GM12878 (cell line): Measurements from ENCODE around the gene PI4K2A. TPM values are rescaled to one million over a fixed set of nuclear protein-coding genes. Genes with fewer than 3 reads are reported as not detected.

Experiments
- ATAC-seq: fragments of 200-7000 bp; cut with Tn5 transposase; 3 replicates; pipeline ENCODE4 v1.9.1; 2020; ENCODE audit warnings: mild to moderate bottlenecking, moderate library complexity
- BruUV-seq: library from RNA; stranded (reverse); fragments of 400-500 nt; replicated peaks from 2 replicates; lab custom pipeline; 2021; lab: Mats Ljungman, UMichigan
- CTCF ChIA-PET: fragments of 300-600 bp; sonication (Branson Sonifier 250); formaldehyde crosslinking; extraction: SDS; loops from one replicate; lab custom pipeline; 2021; ENCODE audit warnings: inconsistent platforms; lab: Yijun Ruan, JAX
- POLR2A ChIA-PET: fragments of 350-600 bp; formaldehyde crosslinking; extraction: SDS; loops from one replicate; lab custom pipeline; 2021; ENCODE audit warnings: inconsistent platforms; lab: Charles Lee
- RAD21 ChIA-PET: fragments of 300-600 bp; sonication (Branson Sonifier 250); formaldehyde crosslinking; loops from one replicate; lab custom pipeline; 2023; ENCODE audit warnings: antibody characterized with exemption; ENCODE audit not compliant: unreplicated experiment; lab: Charles Lee
- SMC1A ChIA-PET: fragments of 300-600 bp; sonication (Branson Sonifier 250); formaldehyde crosslinking; loops from one replicate; lab custom pipeline; 2023; ENCODE audit not compliant: unreplicated experiment, uncharacterized antibody; lab: Charles Lee
- DNase-seq: peaks from one replicate; pipeline ENCODE4 v3.0.0-alpha.2; 2011; ENCODE audit warnings: low read depth, low spot score
- FAIRE-seq: peaks from 3 replicates; lab custom pipeline; 2011; peaks lifted over from hg19 to GRCh38; lab: Jason Lieb, UNC
- H2AFZ ChIP-seq: 2 replicates; pipeline ENCODE4 v1.6.0; 2011; ENCODE audit warnings: low read depth, low read length, control low read depth; ENCODE audit not compliant: control insufficient read depth
- H3K27ac ChIP-seq: 2 replicates; pipeline ENCODE4 v1.5.1; 2011; ENCODE audit warnings: control low read depth; ENCODE audit not compliant: control insufficient read depth, insufficient read depth
- H3K27me3 ChIP-seq, 2 experiments: replicated peaks in 1 of 2; 2 replicates each; pipeline versions ENCODE4 v1.6.0 to v1.6.1; 2011; ENCODE audit warnings: low read length in 1 of 2; ENCODE audit not compliant: control insufficient read depth in 2 of 2, insufficient read depth in 2 of 2
- H3K36me3 ChIP-seq, 2 experiments: 2 replicates each; pipeline ENCODE4 v1.5.1; 2011; ENCODE audit warnings: low read length in 1 of 2; ENCODE audit not compliant: control insufficient read depth in 2 of 2, insufficient read depth in 2 of 2
- H3K4me1 ChIP-seq: 2 replicates; pipeline ENCODE4 v1.6.1; 2011; ENCODE audit warnings: mild to moderate bottlenecking, low read length, moderate library complexity, mixed read lengths; ENCODE audit not compliant: control insufficient read depth, insufficient read depth
- H3K4me2 ChIP-seq: 2 replicates; pipeline ENCODE4 v1.6.0; 2011; ENCODE audit warnings: control low read depth; ENCODE audit not compliant: control insufficient read depth, insufficient read depth
- H3K4me3 ChIP-seq: fragments of 200-600 bp; sonication (generic); 2 replicates; pipeline ENCODE4 v1.5.1; 2016
- H3K79me2 ChIP-seq: 2 replicates; pipeline ENCODE4 v1.6.0; 2011; ENCODE audit warnings: low read length; ENCODE audit not compliant: control insufficient read depth, insufficient read depth
- H3K9ac ChIP-seq: 2 replicates; pipeline ENCODE4 v1.8.0; 2011; ENCODE audit warnings: low read length, control low read depth, mixed read lengths; ENCODE audit not compliant: control insufficient read depth, insufficient read depth
- H3K9me3 ChIP-seq: replicated peaks from 3 replicates; pipeline ENCODE4 v1.5.1; 2011; ENCODE audit warnings: mild to moderate bottlenecking, low read length; ENCODE audit not compliant: control insufficient read depth, insufficient read depth
- H4K20me1 ChIP-seq: 2 replicates; pipeline ENCODE4 v1.6.0; 2011; ENCODE audit not compliant: control insufficient read depth, insufficient read depth
- BHLHE40 ChIP-seq, 2 experiments: fragments of 450-650 bp in 1 of 2; IDR thresholded peaks; 2 replicates each; pipeline ENCODE4 v1.6.1; 2011 to 2017; ENCODE audit warnings: low read depth in 2 of 2, borderline replicate concordance in 1 of 2, improper control_type of control experiment in 1 of 2, low read length in 1 of 2, mild to moderate bottlenecking in 1 of 2
- CBX3 ChIP-seq: fragments of 200-600 bp; sonication (generic); IDR thresholded peaks from 2 replicates; pipeline ENCODE4 v1.6.1; 2016; ENCODE audit warnings: low read depth, borderline replicate concordance
- CEBPB ChIP-seq, 2 experiments: fragments of 150-350 bp in 1 of 2; IDR thresholded peaks; 2 replicates each; pipeline ENCODE4 v1.6.1; 2012 to 2014; ENCODE audit warnings: low read depth in 2 of 2, low read length in 2 of 2, borderline replicate concordance in 1 of 2, inconsistent platforms in 1 of 2
- HDAC2 ChIP-seq: fragments of 200-600 bp; sonication (generic); IDR thresholded peaks from 2 replicates; pipeline ENCODE4 v1.6.1; 2017
- IKZF2 ChIP-seq, 2 experiments: fragments of 450-650 bp; IDR thresholded peaks; 2 replicates each; pipeline ENCODE4 v1.6.1; 2017; ENCODE audit warnings: mild to moderate bottlenecking in 2 of 2, moderate library complexity in 2 of 2
- MYB ChIP-seq: fragments of 150-350 bp; IDR thresholded peaks from 2 replicates; pipeline ENCODE4 v1.6.1; 2014; ENCODE audit warnings: mild to moderate bottlenecking, low read depth, low read length, borderline replicate concordance
- POLR2AphosphoS2 ChIP-seq: IDR thresholded peaks from 2 replicates; pipeline ENCODE4 v1.6.1; 2011; ENCODE audit warnings: low read depth, mild to moderate bottlenecking, low read length, improper control_type of control experiment, moderate library complexity
- RB1 ChIP-seq: fragments of 450-650 bp; formaldehyde crosslinking; IDR thresholded peaks from 2 replicates; pipeline ENCODE4 v1.6.1; 2017; ENCODE audit warnings: mild to moderate bottlenecking, borderline replicate concordance
- SIX5 ChIP-seq: IDR thresholded peaks from 2 replicates; pipeline ENCODE4 v1.6.1; 2011; ENCODE audit warnings: mild to moderate bottlenecking, low read depth, low read length, moderate library complexity; ENCODE audit not compliant: severe bottlenecking
- SMC3 ChIP-seq: IDR thresholded peaks from 2 replicates; pipeline ENCODE4 v1.6.1; 2011; ENCODE audit warnings: low read length, improper control_type of control experiment, borderline replicate concordance
- SP1 ChIP-seq: IDR thresholded peaks from one replicate; pipeline ENCODE4 v1.6.1; 2011; ENCODE audit warnings: low read depth, low read length
- TAF1 ChIP-seq: IDR thresholded peaks from 2 replicates; pipeline ENCODE4 v1.6.1; 2011; ENCODE audit warnings: mild to moderate bottlenecking, low read depth, low read length, borderline replicate concordance
- WGBS: methylation state at CpG from one replicate; pipeline ENCODE4 v1.1.6; 2016; ENCODE audit warnings: low lambda C conversion rate; ENCODE audit not compliant: insufficient replicate concordance, insufficient coverage; ENCODE audit errors: missing lambda C conversion rate; 5-methylcytosine and 5-hydroxymethylcytosine counted together
- in situ Hi-C: fragments of 300-500 bp; cut with MboI; formaldehyde crosslinking; loops from 9 replicates; pipeline ENCODE4 v1.14.3; 2018; ENCODE audit warnings: mixed read lengths
- intact Hi-C: fragments of 100-400 bp; cut with micrococcal nuclease; formaldehyde crosslinking; loops from one replicate; pipeline ENCODE4 v1.14.2; 2022; ENCODE audit not compliant: unreplicated experiment
- polyA plus RNA-seq, 11 experiments: library from polyadenylated mRNA; depleted of rRNA in 4 of 11; unstranded in 6 of 11; stranded (reverse) in 5 of 11; fragments of >200 nt; fragmentation: Nextera tagmentation in 4 of 11; fragmentation: Illumina TruSeq in 1 of 11; extraction: Ambion mirVana in 4 of 11; extraction: Trizol in 1 of 11; gene quantifications; 1 replicate in 1 of 11; 2 replicates in 10 of 11; pipeline versions ENCODE4 v1.2.1 to v1.2.3, GENCODE V29; 2011 to 2016; ENCODE audit warnings: inconsistent platforms in 2 of 11, missing spikeins in 2 of 11, low read depth in 1 of 11
- total RNA-seq, 4 experiments: library from RNA; depleted of rRNA in 3 of 4; stranded (reverse); fragments of >200 nt in 3 of 4; fragmentation: Illumina TruSeq in 1 of 4; extraction: Trizol in 1 of 4; gene quantifications; 2 replicates each; pipeline versions ENCODE4 v1.2.1 to v1.2.3, GENCODE V29; 2013 to 2021
- TF ChIP-seq, protein P1 (sequence below): IDR thresholded peaks from 2 replicates; pipeline ENCODE4 v1.6.1; 2012; ENCODE audit warnings: mild to moderate bottlenecking, low read depth, low read length
- TF ChIP-seq, protein P2 (sequence below): fragments of 150-350 bp; IDR thresholded peaks from 2 replicates; pipeline ENCODE4 v1.6.1; 2016; ENCODE audit warnings: low read depth, low read length
- TF ChIP-seq, protein P3 (sequence below): fragments of 450-650 bp; IDR thresholded peaks from 2 replicates; pipeline ENCODE4 v1.6.1; 2018; ENCODE audit warnings: borderline replicate concordance, mild to moderate bottlenecking; ENCODE audit not compliant: partially characterized antibody

PI4K2A gene
- total and polyA plus RNA-seq, 10 of the 15 experiments (the other 5 are each of a cell fraction or from before 2014, with no cell fraction given) = 1.5 to 14.5 (median 10.0) TPM

DNA sequence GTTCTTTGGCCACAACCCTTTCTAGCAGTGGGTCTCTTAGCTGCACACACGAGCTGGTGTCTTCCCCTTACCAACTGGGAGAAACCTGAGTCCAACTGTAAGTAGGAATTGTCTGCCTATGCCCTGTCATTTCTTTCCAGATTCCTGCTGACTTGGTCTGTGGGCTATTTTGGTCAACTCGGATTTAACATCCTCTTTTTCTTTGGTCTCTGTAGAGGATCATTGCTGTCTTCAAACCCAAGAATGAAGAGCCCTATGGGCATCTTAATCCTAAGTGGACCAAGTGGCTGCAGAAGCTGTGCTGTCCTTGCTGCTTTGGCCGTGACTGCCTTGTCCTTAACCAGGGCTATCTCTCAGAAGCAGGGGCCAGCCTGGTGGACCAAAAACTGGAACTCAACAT, 10.3 kb downstream of the PI4K2A start:
- CTCF ChIA-PET = no interaction called here
- Histone ChIP-seq H4K20me1 (no peaks in the 10 kb centered on the region), H3K9ac (no peak overlapping the region), H2AFZ (no peak overlapping the region), H3K27me3 (no peaks in the 10 kb centered on the region), H3K4me3 (no peak overlapping the region), H3K79me2 (peaks cover 5% of the 10 kb centered on the region), H3K27ac (no peak overlapping the region), H3K4me1 (peaks cover 7% of the 10 kb centered on the region)
- intact Hi-C loops = no loop called here
- no TSS peak for BruUV-seq
- POLR2A ChIA-PET = interaction anchor here (1.0 kb wide), 1 partner anchor 12 kb away, joined by 3 read pairs; no protein-coding TSS in a partner anchor
- ATAC-seq (no peak), DNase-seq (no peak)
- TF ChIP-seq MYB (no peak), SIX5 (no peak), SP1 (no peak), IKZF2 (IDR thresholded peaks at IDR 0.05) (no peak), POLR2AphosphoS2 (no peak), CEBPB (IDR thresholded peaks at IDR 0.05; ENCODE audit: borderline replicate concordance in 1 of 2, low read depth in 2 of 2, low read length in 2 of 2) (no peak), RB1 (no peak), HDAC2 (no peak), BHLHE40 (IDR thresholded peaks at IDR 0.05; ENCODE audit: borderline replicate concordance in 1 of 2, low read depth in 2 of 2, low read length in 1 of 2) (no peak), SMC3 (no peak), TAF1 (no peak), CBX3 (no peak)
- TF ChIP-seq, protein P1, sequence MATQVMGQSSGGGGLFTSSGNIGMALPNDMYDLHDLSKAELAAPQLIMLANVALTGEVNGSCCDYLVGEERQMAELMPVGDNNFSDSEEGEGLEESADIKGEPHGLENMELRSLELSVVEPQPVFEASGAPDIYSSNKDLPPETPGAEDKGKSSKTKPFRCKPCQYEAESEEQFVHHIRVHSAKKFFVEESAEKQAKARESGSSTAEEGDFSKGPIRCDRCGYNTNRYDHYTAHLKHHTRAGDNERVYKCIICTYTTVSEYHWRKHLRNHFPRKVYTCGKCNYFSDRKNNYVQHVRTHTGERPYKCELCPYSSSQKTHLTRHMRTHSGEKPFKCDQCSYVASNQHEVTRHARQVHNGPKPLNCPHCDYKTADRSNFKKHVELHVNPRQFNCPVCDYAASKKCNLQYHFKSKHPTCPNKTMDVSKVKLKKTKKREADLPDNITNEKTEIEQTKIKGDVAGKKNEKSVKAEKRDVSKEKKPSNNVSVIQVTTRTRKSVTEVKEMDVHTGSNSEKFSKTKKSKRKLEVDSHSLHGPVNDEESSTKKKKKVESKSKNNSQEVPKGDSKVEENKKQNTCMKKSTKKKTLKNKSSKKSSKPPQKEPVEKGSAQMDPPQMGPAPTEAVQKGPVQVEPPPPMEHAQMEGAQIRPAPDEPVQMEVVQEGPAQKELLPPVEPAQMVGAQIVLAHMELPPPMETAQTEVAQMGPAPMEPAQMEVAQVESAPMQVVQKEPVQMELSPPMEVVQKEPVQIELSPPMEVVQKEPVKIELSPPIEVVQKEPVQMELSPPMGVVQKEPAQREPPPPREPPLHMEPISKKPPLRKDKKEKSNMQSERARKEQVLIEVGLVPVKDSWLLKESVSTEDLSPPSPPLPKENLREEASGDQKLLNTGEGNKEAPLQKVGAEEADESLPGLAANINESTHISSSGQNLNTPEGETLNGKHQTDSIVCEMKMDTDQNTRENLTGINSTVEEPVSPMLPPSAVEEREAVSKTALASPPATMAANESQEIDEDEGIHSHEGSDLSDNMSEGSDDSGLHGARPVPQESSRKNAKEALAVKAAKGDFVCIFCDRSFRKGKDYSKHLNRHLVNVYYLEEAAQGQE = no peak
- TF ChIP-seq, protein P2, sequence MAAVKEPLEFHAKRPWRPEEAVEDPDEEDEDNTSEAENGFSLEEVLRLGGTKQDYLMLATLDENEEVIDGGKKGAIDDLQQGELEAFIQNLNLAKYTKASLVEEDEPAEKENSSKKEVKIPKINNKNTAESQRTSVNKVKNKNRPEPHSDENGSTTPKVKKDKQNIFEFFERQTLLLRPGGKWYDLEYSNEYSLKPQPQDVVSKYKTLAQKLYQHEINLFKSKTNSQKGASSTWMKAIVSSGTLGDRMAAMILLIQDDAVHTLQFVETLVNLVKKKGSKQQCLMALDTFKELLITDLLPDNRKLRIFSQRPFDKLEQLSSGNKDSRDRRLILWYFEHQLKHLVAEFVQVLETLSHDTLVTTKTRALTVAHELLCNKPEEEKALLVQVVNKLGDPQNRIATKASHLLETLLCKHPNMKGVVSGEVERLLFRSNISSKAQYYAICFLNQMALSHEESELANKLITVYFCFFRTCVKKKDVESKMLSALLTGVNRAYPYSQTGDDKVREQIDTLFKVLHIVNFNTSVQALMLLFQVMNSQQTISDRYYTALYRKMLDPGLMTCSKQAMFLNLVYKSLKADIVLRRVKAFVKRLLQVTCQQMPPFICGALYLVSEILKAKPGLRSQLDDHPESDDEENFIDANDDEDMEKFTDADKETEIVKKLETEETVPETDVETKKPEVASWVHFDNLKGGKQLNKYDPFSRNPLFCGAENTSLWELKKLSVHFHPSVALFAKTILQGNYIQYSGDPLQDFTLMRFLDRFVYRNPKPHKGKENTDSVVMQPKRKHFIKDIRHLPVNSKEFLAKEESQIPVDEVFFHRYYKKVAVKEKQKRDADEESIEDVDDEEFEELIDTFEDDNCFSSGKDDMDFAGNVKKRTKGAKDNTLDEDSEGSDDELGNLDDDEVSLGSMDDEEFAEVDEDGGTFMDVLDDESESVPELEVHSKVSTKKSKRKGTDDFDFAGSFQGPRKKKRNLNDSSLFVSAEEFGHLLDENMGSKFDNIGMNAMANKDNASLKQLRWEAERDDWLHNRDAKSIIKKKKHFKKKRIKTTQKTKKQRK = no peak
- TF ChIP-seq, protein P3, sequence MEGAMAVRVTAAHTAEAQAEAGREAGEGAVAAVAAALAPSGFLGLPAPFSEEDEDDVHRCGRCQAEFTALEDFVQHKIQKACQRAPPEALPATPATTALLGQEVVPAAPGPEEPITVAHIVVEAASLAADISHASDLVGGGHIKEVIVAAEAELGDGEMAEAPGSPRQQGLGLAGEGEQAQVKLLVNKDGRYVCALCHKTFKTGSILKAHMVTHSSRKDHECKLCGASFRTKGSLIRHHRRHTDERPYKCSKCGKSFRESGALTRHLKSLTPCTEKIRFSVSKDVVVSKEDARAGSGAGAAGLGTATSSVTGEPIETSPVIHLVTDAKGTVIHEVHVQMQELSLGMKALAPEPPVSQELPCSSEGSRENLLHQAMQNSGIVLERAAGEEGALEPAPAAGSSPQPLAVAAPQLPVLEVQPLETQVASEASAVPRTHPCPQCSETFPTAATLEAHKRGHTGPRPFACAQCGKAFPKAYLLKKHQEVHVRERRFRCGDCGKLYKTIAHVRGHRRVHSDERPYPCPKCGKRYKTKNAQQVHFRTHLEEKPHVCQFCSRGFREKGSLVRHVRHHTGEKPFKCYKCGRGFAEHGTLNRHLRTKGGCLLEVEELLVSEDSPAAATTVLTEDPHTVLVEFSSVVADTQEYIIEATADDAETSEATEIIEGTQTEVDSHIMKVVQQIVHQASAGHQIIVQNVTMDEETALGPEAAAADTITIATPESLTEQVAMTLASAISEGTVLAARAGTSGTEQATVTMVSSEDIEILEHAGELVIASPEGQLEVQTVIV = no peak
- TF ChIP-seq, all 136 proteins: peak for 0
- SMC1A ChIA-PET = no interaction called here
- in situ Hi-C loops = no loop called here
- peaks cover 4 to 5% of the 10 kb centered on the region in 2 experiments; a peak in 2 of 4 replicates for H3K36me3 ChIP-seq
- 98% methylated on average over 3 of the region's 3 CpGs for WGBS
- H3K4me2 ChIP-seq = no peak overlapping the region
- RAD21 ChIA-PET = no interaction called here
- FAIRE-seq = no peak
- H3K9me3 ChIP-seq = no peaks in the 10 kb centered on the region
